Measurements from ENCODE around the gene KLF12. TPM values are rescaled to one million over a fixed set of nuclear protein-coding genes. Genes with fewer than 3 reads are reported as not detected.

Gene KLF12
- total RNA-seq, 1 donor from 2014 or later = 26.9 TPM

DNA sequence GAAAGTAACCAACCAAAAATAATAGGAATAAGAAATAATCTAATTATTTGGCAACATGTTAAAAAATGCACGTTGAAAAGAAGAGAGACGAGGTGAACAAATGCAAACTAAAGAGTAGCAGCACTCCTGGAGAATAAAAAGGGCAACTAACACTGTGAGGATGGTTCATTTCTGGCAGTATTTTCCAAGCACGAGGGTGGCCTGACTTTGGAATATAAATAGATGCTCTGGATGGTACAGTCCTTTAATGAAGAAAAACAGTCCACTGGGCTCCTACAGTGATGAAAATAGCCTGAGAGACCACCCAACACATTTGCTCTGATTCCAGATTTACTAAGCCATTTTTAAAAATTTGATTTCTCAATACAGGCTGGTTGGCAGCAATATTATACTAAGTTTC lies 17.7 kb upstream of the KLF12 start:
- H3K36me3 Mint-ChIP-seq (ENCODE audit: low read depth, unreplicated experiment) = no peaks in the 10 kb centered on the region
- no peaks in the 10 kb centered on the region for H3K9me3 Mint-ChIP-seq (ENCODE audit: unreplicated experiment)
- no peaks in the 10 kb centered on the region for H3K4me1 Mint-ChIP-seq (ENCODE audit: unreplicated experiment)

GRCh38 chr13:74148352-74148751 lies 14.1 kb upstream of the KLF12 start:
- Mint-ChIP-seq H3K27ac (ENCODE audit: unreplicated experiment) (no peak overlapping the region), H3K4me1 (ENCODE audit: unreplicated experiment) (no peaks in the 10 kb centered on the region), H3K4me3 (ENCODE audit: unreplicated experiment) (no peak overlapping the region), H3K36me3 (ENCODE audit: low read depth, unreplicated experiment) (no peaks in the 10 kb centered on the region), H3K9me3 (ENCODE audit: unreplicated experiment) (no peaks in the 10 kb centered on the region), H3K27me3 (ENCODE audit: unreplicated experiment) (no peaks in the 10 kb centered on the region)
- no peak for DNase-seq (ENCODE audit: low spot score)
- TF ChIP-seq, protein P1, sequence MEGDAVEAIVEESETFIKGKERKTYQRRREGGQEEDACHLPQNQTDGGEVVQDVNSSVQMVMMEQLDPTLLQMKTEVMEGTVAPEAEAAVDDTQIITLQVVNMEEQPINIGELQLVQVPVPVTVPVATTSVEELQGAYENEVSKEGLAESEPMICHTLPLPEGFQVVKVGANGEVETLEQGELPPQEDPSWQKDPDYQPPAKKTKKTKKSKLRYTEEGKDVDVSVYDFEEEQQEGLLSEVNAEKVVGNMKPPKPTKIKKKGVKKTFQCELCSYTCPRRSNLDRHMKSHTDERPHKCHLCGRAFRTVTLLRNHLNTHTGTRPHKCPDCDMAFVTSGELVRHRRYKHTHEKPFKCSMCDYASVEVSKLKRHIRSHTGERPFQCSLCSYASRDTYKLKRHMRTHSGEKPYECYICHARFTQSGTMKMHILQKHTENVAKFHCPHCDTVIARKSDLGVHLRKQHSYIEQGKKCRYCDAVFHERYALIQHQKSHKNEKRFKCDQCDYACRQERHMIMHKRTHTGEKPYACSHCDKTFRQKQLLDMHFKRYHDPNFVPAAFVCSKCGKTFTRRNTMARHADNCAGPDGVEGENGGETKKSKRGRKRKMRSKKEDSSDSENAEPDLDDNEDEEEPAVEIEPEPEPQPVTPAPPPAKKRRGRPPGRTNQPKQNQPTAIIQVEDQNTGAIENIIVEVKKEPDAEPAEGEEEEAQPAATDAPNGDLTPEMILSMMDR (IDR thresholded peaks at IDR 0.05; ENCODE audit: unreplicated experiment) = no peak

More for the DNA sequence above, 17.7 kb upstream of the KLF12 start:
- Mint-ChIP-seq H3K27ac (ENCODE audit: unreplicated experiment) (no peak overlapping the region), H3K27me3 (ENCODE audit: unreplicated experiment) (no peaks in the 10 kb centered on the region), H3K4me3 (ENCODE audit: unreplicated experiment) (no peak overlapping the region)
- TF ChIP-seq, protein P1 (IDR thresholded peaks at IDR 0.05; ENCODE audit: unreplicated experiment) = no peak
- DNase-seq (ENCODE audit: low spot score) = no peak

DNA sequence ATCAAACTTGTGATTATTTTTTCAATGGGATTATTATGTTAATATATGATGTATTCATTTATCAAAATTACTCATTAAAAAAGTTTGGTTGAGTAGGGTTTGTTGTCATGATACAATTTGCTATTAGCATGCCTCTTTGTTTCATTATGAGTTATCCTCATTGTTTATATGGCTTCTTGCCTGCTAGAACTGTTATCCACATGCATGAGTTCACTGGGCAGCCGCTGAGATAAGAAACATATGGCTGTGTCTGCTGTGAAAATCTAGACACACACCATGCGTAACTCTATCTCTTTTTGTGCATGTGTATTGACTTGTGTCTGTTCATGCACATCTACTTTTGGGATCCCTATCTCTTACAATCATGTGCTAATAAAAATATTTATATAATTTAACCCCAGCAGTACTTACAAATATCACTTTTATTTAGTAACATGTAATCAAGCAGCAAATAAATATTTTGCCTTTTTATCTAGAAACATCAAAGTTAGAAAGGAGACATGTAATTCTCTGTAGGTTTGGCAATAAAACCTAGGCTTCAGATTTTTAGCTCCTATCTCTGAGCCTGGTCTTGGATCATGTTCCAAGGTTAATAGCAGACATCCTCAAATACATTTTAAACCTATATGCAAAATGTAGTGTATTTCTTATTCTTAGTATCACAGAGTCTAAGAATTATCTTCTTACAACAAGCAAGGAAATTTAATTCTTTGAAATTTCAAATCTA lies 11.2 kb upstream of the KLF12 start:
- TF ChIP-seq, protein P1 (IDR thresholded peaks at IDR 0.05; ENCODE audit: unreplicated experiment) = no peak
- H3K9me3 Mint-ChIP-seq (ENCODE audit: unreplicated experiment) = no peaks in the 10 kb centered on the region
- no peaks in the 10 kb centered on the region for H3K36me3 Mint-ChIP-seq (ENCODE audit: low read depth, unreplicated experiment)
- no peaks in the 10 kb centered on the region for H3K27me3 Mint-ChIP-seq (ENCODE audit: unreplicated experiment)
- no peak for DNase-seq (ENCODE audit: low spot score)
- no peak overlapping the region for H3K4me3 Mint-ChIP-seq (ENCODE audit: unreplicated experiment)
- peaks cover 5% of the 10 kb centered on the region for H3K4me1 Mint-ChIP-seq (ENCODE audit: unreplicated experiment)
- no peak overlapping the region for H3K27ac Mint-ChIP-seq (ENCODE audit: unreplicated experiment)

- no peaks in the 10 kb centered on the region for H3K36me3 Mint-ChIP-seq (ENCODE audit: low read depth, unreplicated experiment)
- no peak overlapping the region for H3K4me3 Mint-ChIP-seq (ENCODE audit: unreplicated experiment)
- H3K27ac Mint-ChIP-seq (ENCODE audit: unreplicated experiment) = no peak overlapping the region
- DNase-seq (ENCODE audit: low spot score) = no peak
- no peaks in the 10 kb centered on the region for H3K9me3 Mint-ChIP-seq (ENCODE audit: unreplicated experiment)
- H3K27me3 Mint-ChIP-seq (ENCODE audit: unreplicated experiment) = no peaks in the 10 kb centered on the region
- peaks cover 5% of the 10 kb centered on the region for H3K4me1 Mint-ChIP-seq (ENCODE audit: unreplicated experiment)
- TF ChIP-seq, protein P1 (IDR thresholded peaks at IDR 0.05; ENCODE audit: unreplicated experiment) = no peak
These were observed 10.1 kb upstream of the KLF12 start for GRCh38 chr13:74144269-74144668.

- H3K4me1 Mint-ChIP-seq (ENCODE audit: unreplicated experiment) = peaks cover 5% of the 10 kb centered on the region
- H3K27me3 Mint-ChIP-seq (ENCODE audit: unreplicated experiment) = no peaks in the 10 kb centered on the region
- no peak overlapping the region for H3K27ac Mint-ChIP-seq (ENCODE audit: unreplicated experiment)
- DNase-seq (ENCODE audit: low spot score) = no peak
- TF ChIP-seq, protein P1 (IDR thresholded peaks at IDR 0.05; ENCODE audit: unreplicated experiment) = no peak
- no peaks in the 10 kb centered on the region for H3K36me3 Mint-ChIP-seq (ENCODE audit: low read depth, unreplicated experiment)
- H3K4me3 Mint-ChIP-seq (ENCODE audit: unreplicated experiment) = no peak overlapping the region
- H3K9me3 Mint-ChIP-seq (ENCODE audit: unreplicated experiment) = no peaks in the 10 kb centered on the region
These were observed 8.1 kb upstream of the KLF12 start for GRCh38 chr13:74142257-74142656.

Data from endothelial cell (in vitro differentiated cells).